Adrenal gland (tissue), 12 donors: ENCODE measurements around the gene PTCHD4. TPM values are rescaled to one million over a fixed set of nuclear protein-coding genes. Genes with fewer than 3 reads are reported as not detected.

Experiments used
- DNase-seq, 7 donors: peaks; one replicate each; pipeline ENCODE4 v3.0.0-alpha.2; 2019 to 2020
- H3K27ac ChIP-seq, 5 donors: fragments of 200-600 bp; sonication (generic) in 4 of 5; 1 replicate in 3 of 5; 2 replicates in 2 of 5; pipeline versions ENCODE4 v1.5.1 to v1.8.0; 2016 to 2020; ENCODE audit warnings: mild to moderate bottlenecking in 1 of 5
- H3K27me3 ChIP-seq: fragments of 200-600 bp; 2 replicates; pipeline ENCODE4 v1.8.0; 2021
- H3K36me3 ChIP-seq, 2 donors: fragments of 200-600 bp; replicated peaks in 1 of 2; 1 replicate in 1 of 2; 2 replicates in 1 of 2; pipeline versions ENCODE4 v1.5.1 to v1.8.0; 2018 to 2022
- H3K4me1 ChIP-seq, 2 donors: fragments of 200-600 bp; replicated peaks in 1 of 2; 1 replicate in 1 of 2; 2 replicates in 1 of 2; pipeline versions ENCODE4 v1.5.1 to v1.8.0; 2018 to 2021
- H3K4me3 ChIP-seq, 4 donors: fragments of 200-600 bp; sonication (generic) in 3 of 4; one replicate each; pipeline ENCODE4 v1.5.1; 2016 to 2018
- H3K9me3 ChIP-seq, 3 donors: fragments of 200-600 bp; sonication (generic) in 1 of 3; replicated peaks in 1 of 3; 1 replicate in 2 of 3; 2 replicates in 1 of 3; pipeline versions ENCODE4 v1.5.1 to v1.8.0; 2016 to 2021
- POLR2A ChIP-seq, 2 donors: fragments of 450-650 bp; IDR thresholded peaks; one replicate each; pipeline ENCODE4 v1.6.1; 2017; ENCODE audit warnings: antibody characterized with exemption in 2 of 2, mild to moderate bottlenecking in 2 of 2, moderate library complexity in 1 of 2
- WGBS, 4 donors: extraction: QIAGEN DNeasy Blood & Tissue Kit in 2 of 4; methylation state at CpG; one replicate each; pipeline versions ENCODE4 v1.1.5 to v1.1.7; 2013 to 2017; 5-methylcytosine and 5-hydroxymethylcytosine counted together
- intact Hi-C, 2 donors: fragments of 100-400 bp; cut with DNase I; formaldehyde crosslinking; loops; one replicate each; pipeline versions ENCODE4 v1.14.1 to v1.15.0; 2022 to 2023
- polyA plus RNA-seq, 3 donors: library from polyadenylated mRNA; stranded (reverse); fragments of 200-250 nt in 2 of 3; fragments of 350-450 nt in 1 of 3; fragmentation: Illumina TruSeq in 1 of 3; extraction: RNeasy Lipid Tissue Mini Kit (QIAGEN cat#74804) in 1 of 3; gene quantifications; one replicate each; pipeline ENCODE4 v1.2.3, GENCODE V29; 2013 to 2014
- total RNA-seq, 9 donors: library from RNA; depleted of rRNA in 4 of 9; stranded (reverse); fragments of >200 nt in 4 of 9; fragments of 120-200 nt in 1 of 9; fragmentation: NEBNext Ultra II Directional in 1 of 9; extraction: Animal tissue kit (Norgen Biotek cat#: 25700) in 1 of 9; gene quantifications; one replicate each; pipeline versions ENCODE4 v1.1.0 to v1.2.4, GENCODE V29; 2013 to 2023
- TF ChIP-seq, protein P1 (sequence below), 6 experiments: fragments of 450-650 bp in 4 of 6; fragments of 200-600 bp in 2 of 6; sonication (generic) in 1 of 6; IDR thresholded peaks; 1 replicate in 5 of 6; 2 replicates in 1 of 6; pipeline versions ENCODE4 v1.5.1 to v1.8.0; 2016 to 2021; ENCODE audit warnings: antibody characterized with exemption in 6 of 6, mild to moderate bottlenecking in 2 of 6, moderate library complexity in 1 of 6
- donor health status: healthy with polysubstance abuse.
- donor health status: Bipolar disorder and iron deficiency.
- donor health status: DM: yes; HTN: yes; CAD: no.
- donor health status: DM: no; HTN: no; CAD: no.
- donor health status: DM: no; HTN: no; CAD: no.
- donor health status: DM: yes; HTN: yes; CAD: no.

The PTCHD4 gene
- total and polyA plus RNA-seq, 12 donors = 0.07 to 1.7 (median 0.27) TPM

DNA sequence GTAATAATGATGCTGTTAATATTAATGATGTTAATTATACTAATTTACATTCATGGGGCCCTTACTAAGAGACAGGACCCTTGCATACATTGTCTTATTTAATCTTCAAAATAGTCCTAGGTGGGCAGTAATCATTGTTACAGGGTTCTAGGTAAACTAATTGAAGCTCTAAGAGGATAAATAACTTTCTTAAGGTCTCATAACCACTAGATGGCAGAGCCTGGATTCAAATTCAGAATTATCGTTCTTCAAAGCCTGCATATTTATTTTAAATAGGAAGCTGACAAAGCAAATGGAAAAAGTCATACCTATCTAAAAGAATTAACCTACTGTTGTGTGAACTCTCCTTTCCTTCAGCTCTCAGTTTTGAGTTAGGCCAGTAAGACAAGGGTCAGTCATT lies 23.5 kb downstream of the PTCHD4 start:
- TF ChIP-seq, protein P1, sequence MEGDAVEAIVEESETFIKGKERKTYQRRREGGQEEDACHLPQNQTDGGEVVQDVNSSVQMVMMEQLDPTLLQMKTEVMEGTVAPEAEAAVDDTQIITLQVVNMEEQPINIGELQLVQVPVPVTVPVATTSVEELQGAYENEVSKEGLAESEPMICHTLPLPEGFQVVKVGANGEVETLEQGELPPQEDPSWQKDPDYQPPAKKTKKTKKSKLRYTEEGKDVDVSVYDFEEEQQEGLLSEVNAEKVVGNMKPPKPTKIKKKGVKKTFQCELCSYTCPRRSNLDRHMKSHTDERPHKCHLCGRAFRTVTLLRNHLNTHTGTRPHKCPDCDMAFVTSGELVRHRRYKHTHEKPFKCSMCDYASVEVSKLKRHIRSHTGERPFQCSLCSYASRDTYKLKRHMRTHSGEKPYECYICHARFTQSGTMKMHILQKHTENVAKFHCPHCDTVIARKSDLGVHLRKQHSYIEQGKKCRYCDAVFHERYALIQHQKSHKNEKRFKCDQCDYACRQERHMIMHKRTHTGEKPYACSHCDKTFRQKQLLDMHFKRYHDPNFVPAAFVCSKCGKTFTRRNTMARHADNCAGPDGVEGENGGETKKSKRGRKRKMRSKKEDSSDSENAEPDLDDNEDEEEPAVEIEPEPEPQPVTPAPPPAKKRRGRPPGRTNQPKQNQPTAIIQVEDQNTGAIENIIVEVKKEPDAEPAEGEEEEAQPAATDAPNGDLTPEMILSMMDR (IDR thresholded peaks at IDR 0.05) = peak in 5 of 6 experiments; percentile 10 to 49 (median 25)
- TF ChIP-seq POLR2A (IDR thresholded peaks at IDR 0.05) = no peak
- Histone ChIP-seq H3K27ac (no peak overlapping the region), H3K4me3 (no peak overlapping the region), H3K9me3 (no peaks in the 10 kb centered on the region), H3K36me3 (no peaks in the 10 kb centered on the region), H3K4me1 (no peaks in the 10 kb centered on the region), H3K27me3 (peaks cover 3% of the 10 kb centered on the region)
- intact Hi-C loops = no loop called here
- 3 to 11% (median 5%) methylated on average over 1 of the region's 1 CpG for WGBS, 4 donors
- no peak for DNase-seq

GRCh38 chr6:48086187-48086586 lies 24.8 kb downstream of the PTCHD4 start:
- intact Hi-C loops = no loop called here
- no peak for DNase-seq
- Histone ChIP-seq H3K4me3 (no peak overlapping the region), H3K27me3 (peaks cover 3% of the 10 kb centered on the region), H3K9me3 (no peaks in the 10 kb centered on the region), H3K36me3 (no peaks in the 10 kb centered on the region), H3K4me1 (no peaks in the 10 kb centered on the region), H3K27ac (no peak overlapping the region)
- 77 to 85% (median 83%) methylated on average over 1 of the region's 1 CpG for WGBS, 4 donors
- no peak for TF ChIP-seq POLR2A (IDR thresholded peaks at IDR 0.05)
- TF ChIP-seq, protein P1 (IDR thresholded peaks at IDR 0.05) = no peak

GRCh38 chr6:48085131-48085741 lies 25.8 kb downstream of the PTCHD4 start:
- no peak overlapping the region for H3K4me3 ChIP-seq
- no peak for DNase-seq
- H3K4me1 ChIP-seq = no peaks in the 10 kb centered on the region
- H3K27me3 ChIP-seq = no peaks in the 10 kb centered on the region
- intact Hi-C loops = no loop called here
- TF ChIP-seq POLR2A (IDR thresholded peaks at IDR 0.05) = no peak
- TF ChIP-seq, protein P1 (IDR thresholded peaks at IDR 0.05) = no peak
- no peaks in the 10 kb centered on the region for H3K9me3 ChIP-seq
- H3K27ac ChIP-seq = no peak overlapping the region
- no peaks in the 10 kb centered on the region for H3K36me3 ChIP-seq

DNA sequence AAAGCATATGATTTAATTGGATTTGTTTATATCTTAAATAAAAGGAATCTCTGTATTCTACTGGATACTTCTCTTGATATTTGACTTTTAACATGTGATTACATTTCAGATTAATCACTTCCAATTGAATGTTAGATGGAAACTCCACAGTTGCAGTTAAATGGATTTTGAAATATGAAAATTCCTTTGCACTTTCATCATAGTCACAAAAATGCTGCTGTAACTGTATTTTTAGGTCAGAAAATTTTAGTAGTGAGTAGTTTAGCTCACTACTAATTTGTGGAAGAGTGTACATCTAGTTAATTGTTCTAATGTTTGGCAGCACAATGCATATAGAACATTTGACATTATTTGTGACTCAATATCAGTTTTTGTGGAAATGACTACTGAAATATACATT lies 26.8 kb downstream of the PTCHD4 start:
- no peaks in the 10 kb centered on the region for H3K36me3 ChIP-seq
- no peaks in the 10 kb centered on the region for H3K27me3 ChIP-seq
- no peak for DNase-seq
- intact Hi-C loops = no loop called here
- no peak overlapping the region for H3K4me3 ChIP-seq
- H3K4me1 ChIP-seq = no peaks in the 10 kb centered on the region
- no peak for TF ChIP-seq POLR2A (IDR thresholded peaks at IDR 0.05)
- TF ChIP-seq, protein P1 (IDR thresholded peaks at IDR 0.05) = no peak
- no peak overlapping the region for H3K27ac ChIP-seq
- H3K9me3 ChIP-seq = no peaks in the 10 kb centered on the region
